HG03103 (cell line): ENCODE measurements around the gene EBF3.

ENCODE experiments used
- ATAC-seq: cut with Tn5 transposase; IDR thresholded peaks from one replicate; pipeline ENCODE4 v1.9.1; 2021; ENCODE audit warnings: low read depth; ENCODE audit not compliant: unreplicated experiment

The EBF3 gene

DNA sequence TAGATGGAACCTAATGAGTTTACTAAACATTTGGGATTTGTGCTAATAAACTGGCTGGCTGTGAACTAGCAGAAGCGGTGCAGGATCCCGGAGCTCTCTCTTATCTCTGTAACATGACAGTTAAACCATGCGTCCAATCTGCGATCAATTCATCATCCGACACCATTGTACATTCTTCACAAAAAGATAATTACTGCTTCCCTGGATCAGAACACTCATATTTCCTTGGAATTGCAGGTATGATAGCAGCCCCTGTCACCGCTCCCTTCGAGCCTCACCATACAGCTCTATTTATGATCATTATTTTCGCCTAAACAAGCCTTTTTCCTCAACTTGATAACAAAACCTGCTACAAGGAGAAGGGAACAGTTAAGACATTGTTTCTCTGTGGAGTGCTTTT is 18.5 kb downstream of the EBF3 start:
- ATAC-seq, result no peak

DNA sequence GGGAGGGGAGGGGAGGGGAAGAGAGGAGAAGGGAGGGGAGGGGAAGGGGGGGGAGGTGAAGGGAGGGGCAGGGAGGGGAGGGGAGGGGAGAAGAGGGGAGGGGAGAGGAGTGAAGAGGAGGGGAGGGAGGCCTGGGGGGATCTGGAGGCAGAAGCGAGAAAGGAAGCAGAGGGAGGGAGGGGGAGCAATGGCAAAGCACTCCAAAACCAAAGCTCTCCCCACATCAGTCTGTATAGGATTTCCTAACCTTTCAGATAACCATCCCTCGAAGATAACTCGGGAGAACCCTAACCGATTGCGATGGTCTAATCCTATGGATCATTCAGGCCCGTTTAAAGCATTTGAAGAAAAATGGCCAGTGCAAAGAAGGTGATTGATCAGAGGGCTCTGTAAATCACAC is 19.0 kb downstream of the EBF3 start:
- ATAC-seq, result no peak

DNA sequence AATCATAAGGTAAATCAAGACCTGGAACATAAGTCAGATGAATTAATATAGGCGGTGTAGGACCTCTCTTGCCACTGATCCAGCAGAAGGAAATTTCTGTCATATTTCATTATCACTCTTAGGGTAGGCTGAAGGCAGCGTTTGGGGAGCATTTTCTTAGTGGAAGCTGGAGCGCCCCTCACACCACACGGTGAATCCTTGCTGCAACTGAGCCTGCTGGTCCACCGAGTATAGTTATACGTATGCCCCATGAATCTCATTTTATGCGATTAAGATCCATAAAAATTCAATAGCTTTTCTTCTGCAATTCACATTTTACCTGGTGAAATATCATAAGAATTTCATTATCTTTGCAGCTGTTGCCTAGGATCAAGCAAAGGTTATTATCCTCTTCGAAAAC is 19.6 kb downstream of the EBF3 start:
- no peak for ATAC-seq

DNA sequence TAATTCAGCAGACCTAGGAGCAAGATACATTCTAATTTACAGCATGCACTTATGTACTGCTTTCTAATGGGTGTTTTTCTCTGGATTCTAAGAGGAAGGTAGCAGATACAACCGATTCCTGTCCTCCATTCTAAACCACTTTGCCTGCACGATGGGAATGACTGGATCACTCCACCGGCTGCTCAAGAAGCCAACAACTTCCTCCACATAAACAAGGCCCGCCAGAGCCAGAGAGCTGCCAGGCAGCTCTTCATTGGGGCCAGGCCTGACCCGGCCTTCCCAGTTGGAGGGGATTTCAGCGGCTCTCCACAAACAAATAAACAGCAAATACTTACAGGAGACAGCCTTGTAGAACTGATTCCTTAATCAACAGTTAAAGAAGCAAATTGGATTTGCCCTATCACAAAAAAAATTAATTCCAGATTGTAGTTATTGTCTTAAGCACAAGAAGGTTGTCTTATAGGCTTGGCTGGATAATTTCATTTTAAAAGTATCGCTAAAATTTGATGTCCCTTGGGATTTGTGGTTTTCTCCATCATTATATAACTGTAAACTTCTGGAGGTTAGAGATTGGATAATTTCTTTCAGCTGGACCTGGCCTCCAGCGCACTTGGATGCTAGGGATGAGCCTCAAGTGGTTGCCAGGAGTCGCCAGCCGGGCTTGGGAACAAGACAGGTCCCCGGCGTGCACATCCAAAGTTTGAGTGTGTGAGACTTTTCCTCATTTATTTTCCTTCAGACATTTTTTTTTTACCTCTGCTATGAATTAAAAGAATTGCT is 20.9 kb downstream of the EBF3 start:
- ATAC-seq, result no peak

DNA sequence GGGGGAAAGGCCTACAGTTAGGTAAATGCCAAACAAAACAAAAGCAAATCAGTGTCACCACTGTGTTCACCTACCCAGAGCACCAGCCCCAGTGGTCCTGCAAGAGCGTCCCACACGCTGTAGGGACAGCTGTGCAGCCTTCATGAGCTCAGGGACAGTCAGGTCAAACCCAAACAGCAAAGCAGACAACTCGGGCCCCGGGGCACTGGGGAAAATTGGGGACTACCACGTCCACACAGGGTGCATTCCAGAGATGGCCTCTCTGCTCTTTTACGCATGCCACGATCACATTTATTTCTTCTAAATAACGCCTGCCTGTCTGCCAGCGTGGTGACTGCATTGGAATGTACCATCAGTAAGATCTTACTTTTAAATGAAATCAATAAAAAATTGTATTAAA is 21.7 kb downstream of the EBF3 start:
- ATAC-seq, result no peak

DNA sequence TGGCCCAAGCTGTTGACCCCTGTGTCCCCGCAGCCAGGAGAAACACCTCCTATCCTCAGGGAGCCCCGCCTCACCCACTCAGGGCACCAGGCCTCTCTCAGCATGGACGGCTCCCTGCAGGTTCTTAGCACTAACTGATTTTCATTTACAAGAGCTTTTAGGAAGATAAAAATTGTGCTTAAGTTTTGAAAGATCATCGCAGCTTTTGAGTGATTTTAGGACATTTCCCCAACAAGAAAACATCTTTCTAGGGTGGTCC is 22.1 kb downstream of the EBF3 start:
- ATAC-seq, result no peak

DNA sequence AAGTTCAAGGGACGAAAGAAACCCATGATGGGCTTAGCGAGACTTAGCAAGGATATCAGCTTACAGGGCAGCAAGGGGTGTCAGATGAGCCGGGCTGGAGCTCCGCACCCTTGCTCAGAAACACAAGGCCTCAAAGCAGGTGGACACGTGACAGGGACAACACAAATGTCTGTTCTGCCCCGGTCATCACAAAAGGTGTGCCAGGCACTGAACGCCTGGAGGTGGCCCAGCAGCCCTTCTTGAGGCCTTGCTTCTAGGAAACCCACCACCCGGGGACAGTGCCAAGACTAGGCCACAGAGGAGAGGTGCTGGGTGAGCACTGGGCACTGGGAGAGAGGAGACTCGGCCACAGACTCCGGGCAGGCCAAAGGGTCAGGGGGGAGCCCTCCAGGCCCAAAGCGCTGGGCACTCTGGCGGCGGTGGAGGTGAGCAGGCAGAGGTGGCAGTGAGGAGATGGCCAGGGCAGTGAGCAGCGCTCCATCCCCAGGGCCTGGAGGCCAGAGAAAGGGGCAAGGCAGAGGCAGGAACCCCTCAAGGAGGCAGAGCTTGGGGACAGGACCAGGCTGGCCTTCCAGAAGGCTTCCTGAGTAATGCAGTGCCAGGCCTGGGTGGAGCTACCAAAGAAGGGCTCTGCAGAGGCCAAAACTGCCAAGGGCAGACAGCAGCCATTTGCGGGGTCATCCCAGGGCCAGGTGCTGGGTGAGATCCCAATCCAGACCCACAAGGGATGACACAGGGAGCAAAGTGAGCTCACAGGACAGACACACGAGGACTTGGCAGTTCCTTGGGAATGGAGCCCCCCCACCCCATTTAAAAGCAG is 22.7 kb downstream of the EBF3 start:
- ATAC-seq, result no peak

DNA sequence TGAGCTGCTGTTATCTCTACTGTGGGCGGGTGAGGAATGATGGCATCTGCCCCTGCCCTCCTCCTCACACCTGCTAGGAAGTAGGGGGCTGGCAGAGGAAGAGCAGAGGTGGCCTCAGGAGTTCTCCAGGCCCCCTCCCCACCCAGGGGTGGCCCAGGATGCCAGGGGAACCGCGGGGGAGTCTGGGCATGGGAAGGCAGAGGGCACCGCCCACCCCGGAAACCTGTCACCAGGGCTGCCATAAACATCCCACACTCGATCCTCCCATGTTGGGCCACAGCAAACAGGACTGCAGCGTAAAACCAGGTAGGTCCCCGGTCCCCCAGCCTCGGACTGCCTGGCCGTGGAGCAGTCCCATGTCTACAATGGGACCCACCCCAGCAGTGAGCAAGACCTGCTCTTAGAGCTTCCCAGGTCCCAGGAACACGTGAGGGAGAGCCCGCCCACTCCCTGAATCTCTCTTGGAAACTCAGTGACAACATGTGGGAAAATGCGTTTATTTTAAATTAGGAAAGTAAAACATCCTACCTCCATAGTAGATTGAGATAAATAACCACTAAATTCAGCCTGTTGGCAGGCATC is 23.4 kb downstream of the EBF3 start:
- ATAC-seq, result no peak

DNA sequence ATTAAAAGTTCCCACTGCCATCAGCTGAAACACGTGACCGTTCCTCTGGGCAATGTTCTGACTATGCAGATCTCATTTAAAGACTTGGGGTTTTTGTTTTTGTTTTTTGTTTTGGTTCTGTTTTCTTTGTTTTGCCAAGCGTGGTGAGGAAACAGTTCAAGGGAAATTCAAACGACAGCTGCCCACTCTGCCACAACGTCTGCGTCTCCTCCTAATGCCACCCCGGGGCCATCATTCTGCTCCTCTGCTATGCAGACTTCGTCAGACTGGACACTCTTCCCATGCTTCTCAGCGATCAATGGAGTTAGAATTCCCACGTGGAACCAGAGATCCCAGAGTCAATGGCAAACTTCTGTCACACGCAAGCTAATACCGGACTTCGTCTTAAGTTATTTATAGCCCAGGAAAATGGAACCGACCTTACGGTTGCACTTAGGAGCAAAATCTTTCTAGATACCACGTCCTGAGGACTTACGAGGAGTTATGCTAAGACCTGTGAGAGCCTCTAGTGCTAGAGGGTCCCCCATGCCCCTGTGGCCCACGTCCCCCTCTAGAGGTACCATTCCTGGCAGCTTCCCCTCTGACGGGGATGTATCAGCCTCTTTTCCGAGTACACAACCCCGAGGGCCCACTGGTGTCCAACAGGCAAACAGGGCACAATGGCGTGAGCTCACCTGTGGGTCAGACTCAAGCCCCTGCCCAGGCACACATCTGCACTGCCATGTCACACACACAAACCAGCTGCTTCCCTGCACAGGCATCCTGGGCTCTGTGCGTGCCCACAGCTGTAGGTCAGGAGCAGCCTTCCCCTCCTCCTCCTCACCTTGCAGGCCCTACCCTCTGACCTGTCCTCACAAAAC is 24.4 kb downstream of the EBF3 start:
- no peak for ATAC-seq

DNA sequence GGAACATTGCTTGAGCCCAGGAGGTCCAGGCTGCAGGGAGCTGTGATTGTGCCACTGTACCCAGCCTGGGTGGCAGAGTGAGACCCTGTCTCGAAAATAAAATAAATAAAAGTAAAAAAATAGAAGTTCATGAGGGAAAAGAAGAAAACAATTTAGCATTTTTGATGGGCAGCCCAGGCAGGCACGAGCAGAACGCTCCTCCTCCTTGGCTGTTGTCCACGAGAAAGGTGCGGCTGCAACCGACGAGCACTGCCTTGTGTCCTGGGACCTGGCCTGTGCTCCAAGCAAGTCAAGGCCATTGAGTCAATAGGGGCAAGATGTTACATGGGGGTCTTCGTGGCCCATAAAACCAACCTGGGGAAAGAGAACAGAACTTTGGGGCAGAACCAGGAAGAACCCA is 25.6 kb downstream of the EBF3 start:
- ATAC-seq, result no peak

DNA sequence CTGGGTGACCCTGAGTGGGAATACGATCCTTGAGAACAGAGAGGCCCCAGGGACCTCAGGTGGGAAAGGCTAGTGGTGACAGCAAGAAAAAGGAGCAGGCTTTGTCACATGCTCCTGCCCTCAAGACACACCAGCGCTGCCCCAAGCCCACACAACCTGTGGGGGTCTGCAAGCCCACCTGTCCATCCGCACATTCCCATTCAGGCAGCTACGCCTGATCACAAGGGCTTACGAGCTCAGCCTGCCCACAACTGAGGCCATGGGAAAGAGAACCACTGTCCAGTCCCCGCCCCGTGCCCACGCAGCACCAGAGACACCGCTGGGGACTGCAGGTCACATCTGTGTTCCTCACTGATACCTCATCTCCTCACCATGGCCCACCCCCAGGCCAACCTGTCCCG is 26.7 kb downstream of the EBF3 start:
- no peak for ATAC-seq

DNA sequence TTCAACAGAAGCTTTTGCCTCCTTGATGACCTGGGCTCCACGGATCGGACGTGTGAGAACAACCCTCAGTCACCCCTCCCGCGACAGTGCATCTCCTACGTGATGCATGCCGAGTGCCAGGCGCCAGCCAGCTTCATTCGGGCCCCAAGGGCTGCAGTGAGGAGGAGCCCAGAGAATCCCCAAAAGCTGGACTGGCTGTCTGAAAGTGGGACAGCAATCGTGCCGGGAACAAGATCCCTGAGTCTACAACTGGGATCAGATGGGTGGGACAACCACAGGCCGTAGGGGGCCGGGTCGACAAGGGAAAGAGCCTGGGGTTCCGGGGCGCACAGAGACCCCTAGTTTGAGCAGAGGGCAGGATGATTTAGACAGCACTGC is 27.2 kb downstream of the EBF3 start:
- no peak for ATAC-seq

DNA sequence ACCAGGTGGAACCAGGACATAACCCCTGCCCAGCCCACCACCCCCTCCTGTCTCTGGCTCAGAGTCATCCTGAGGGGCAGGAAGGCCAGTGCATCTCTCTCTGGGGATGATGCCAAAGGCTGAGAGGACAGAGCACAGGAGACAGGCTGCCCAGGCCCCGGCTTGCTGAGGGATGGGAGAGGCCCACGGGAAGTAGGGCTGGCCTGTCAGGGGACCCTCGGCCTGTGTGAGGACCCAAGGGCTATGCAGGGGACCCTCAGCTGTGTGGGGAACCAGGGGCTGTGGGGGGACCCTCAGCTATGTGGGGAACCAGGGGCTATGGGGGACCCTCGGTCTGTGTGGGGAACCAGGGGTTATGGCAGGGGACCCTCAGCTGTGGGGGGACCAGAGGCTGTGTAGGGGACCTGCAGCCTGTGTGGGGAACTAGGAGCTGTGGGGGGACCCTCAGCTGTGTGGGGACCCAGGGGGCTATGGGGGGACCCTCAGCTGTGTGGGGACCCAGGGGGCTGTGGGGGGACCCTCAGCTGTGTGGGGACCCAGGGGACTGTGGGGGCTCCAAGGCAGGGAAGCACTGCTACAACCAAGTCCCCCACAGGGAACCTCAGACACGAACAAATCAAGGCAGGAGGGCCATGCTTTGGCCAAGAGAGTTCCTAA is 27.7 kb downstream of the EBF3 start:
- no peak for ATAC-seq

DNA sequence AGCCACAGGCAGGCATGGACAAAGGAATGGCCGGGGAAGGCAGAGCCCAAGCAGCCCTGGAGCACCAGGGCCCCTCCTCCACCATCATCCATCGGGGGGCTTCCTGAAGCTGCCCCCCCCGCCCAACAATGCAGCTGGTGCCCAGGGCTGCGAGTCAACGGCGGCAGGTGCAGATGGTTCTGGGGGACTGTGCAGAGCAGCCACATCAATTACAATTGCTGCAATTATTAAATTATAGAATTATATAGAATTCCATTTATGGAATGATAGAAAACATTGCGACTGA is 28.3 kb downstream of the EBF3 start:
- ATAC-seq, result no peak

DNA sequence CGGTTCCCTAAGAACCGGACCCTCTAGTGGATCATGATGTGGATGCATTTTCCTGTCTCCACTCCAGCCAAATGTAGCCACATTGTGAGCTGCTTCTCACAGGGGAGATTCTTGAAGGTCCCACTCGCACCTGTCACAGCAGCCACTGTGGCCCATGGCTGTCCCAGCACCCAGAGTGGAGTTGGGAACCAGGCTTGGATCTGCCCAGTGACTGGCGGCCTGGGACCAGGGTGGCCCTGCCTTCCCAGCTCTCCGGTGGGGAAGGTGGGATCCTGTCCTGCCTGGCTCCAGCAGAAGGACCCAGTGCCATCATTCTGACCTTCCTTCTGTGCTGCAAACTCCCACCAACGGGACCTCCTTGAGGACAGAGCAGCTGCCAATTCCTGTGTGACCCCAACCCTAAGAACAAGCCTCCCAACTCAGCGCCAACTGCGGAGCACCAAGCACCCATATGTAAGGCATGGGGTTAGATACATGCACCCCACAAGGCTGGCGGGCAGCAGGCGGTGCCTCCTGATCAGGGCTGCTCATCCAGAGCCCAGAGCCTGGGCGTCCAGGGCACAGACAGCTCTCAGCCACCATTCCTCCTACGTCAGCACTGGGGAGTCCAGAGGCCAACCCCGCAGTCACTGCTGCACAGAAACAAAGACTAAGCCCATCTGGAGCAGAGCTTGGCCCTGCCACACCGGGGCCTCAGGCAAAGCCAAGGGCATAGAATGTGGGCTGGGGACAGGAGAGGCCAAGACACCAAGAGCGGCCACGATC is 28.8 kb downstream of the EBF3 start:
- ATAC-seq, result no peak

DNA sequence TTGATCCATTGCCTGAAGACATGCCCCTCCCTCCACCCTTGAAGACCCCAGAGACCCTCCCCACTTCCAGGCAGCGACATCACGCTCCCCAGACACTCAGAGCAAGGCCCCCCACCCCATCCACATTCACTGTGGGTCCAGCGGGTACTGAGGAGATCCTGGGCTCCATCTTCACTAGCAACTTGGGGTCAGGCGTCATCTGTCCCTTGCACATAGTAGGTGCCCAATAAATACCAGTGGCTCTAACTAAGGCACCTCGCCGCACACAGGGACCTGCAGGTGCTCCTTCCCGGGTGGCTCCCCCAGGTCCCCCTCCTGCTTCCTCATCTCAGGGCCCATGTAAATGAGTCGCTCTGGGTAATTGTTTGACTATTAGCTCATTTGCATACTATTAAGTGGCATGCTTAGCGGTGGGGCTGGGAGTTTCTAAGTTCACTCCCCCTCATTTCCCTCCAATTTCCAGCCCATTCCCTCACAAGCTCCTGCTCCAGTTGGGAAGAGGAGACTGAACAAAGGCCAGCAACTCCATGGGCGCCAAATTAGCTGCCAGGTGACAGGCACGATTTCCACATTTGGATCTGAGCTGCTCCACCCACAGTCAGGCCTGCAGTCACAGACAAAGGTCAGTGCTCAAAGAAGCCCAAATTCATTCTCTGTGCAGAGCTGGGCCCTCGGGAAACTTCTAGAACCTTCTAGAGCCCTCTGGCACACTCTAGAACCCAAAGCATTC is 29.7 kb downstream of the EBF3 start:
- no peak for ATAC-seq

DNA sequence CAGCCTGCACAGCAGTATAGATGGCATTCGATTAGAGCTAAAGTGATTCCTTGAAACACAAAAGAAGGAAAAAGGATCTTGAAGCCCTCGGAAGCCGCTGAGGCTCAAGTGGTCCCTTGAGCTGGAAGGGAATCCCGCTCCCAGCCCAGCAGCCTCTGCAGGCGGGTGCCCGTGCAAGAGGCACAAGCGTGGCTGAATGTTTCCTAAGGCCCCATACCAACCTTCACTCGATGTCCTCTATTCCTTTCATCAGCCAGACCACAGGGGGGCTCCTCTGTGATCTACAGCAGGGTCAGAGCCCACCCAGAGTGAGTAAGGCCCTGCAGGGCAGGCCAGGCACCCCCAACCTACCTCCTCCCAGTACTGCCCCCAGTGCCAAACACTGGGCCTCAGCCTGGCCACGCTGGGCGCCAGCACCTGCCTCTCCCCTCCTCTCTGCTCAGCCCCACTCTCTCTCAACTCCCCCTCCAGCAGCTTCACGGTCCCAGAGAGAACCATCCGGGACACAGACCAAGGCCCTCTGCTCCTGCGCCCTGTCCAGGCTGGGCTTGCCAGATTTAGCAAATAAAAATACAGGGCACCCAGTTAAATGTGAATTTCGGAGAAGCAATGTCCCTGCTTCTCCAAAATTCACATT is 30.5 kb downstream of the EBF3 start:
- ATAC-seq, result no peak

DNA sequence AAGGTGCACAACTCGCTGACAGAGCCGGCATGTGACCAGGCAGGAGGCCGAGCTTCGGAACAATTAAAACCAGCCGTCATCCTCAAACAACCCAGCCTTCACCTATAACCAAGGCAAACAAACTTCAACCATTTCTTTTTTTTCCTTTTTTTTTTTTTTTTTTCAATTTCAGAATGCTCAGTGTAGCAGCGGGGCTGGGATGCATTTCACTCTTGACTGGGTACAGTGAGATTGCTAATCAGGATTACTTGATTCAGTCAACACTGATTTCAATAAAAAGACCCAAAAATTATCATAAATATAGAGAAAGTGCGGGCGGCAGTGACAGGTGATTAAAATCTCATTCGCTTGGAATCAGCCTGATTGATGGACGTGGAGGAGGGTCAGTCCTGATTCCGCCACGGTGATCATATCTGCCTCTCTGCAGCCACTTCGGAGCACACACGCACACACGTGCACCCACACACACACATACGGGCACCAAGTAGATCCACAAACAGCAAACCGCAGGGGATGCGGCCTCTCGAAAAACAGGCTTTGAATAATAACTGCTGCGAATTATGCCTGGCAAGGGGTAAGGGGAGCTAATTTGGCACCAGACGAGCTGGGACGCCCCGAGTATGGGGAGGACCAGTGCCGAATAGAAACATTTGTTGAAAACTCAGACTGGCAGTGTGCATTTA is 31.2 kb downstream of the EBF3 start:
- ATAC-seq, result no peak
